Measurements from ENCODE around the gene ARID1B. TPM values are rescaled to one million over a fixed set of nuclear protein-coding genes. Genes with fewer than 3 reads are reported as not detected.

ARID1B gene
- total RNA-seq, 1 donor from 2014 or later = 62.1 TPM

DNA sequence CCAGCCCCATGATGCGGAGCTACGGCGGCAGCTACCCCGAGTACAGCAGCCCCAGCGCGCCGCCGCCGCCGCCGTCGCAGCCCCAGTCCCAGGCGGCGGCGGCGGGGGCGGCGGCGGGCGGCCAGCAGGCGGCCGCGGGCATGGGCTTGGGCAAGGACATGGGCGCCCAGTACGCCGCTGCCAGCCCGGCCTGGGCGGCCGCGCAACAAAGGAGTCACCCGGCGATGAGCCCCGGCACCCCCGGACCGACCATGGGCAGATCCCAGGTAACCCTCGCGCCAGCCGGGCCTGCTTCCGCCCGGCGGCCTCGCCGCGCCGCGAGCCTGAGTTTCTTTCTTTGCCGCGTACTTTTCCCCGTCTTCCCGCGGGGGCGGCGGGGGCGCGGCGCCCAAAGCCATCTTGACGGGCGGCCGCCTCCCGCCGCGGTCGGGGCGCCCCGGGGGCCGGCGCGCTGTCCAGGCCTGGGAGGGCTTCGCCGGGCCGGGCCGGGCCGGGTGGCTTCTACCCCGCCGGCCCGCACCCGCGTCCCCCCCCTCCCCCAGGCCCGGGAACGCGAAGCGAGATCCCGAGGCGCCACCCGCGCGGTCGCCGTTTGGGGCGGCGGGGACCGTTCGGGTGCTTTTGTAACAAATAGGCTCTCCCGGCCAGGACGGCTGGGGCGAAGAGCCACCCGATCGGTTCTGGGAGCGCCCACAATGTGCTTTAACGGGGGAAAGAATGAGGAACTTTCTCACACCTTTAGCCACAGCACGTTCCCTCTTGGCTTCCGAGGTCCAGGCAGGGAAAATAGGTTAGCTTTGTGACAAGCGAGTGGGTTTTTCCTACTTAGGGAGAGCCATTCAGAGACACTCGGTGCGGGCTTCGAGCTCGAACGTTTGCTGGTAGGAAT, 2.3 kb downstream of the ARID1B start:
- H3K9me3 ChIP-seq (ENCODE audit: low read depth) = no peaks in the 10 kb centered on the region
- H3K4me1 Mint-ChIP-seq = peaks cover 60% of the 10 kb centered on the region
- H3K27ac Mint-ChIP-seq = peak overlapping the region; percentile 33
- peaks cover 90% of the 10 kb centered on the region for H3K79me2 ChIP-seq (ENCODE audit: low read depth)
- no peaks in the 10 kb centered on the region for H3K36me3 ChIP-seq
- peaks cover 60% of the 10 kb centered on the region for H3K4me1 ChIP-seq
- peak; percentile 57 for DNase-seq (ENCODE audit: low spot score)
- peaks cover 15% of the 10 kb centered on the region for H3K27me3 Mint-ChIP-seq (ENCODE audit: insufficient read depth, low read depth)
- peak overlapping the region; percentile 92 for H3K4me3 Mint-ChIP-seq
- no peaks in the 10 kb centered on the region for H3K36me3 Mint-ChIP-seq
- no peaks in the 10 kb centered on the region for H3K9me3 Mint-ChIP-seq
- H3K27me3 ChIP-seq = no peaks in the 10 kb centered on the region
- H4K20me1 ChIP-seq (ENCODE audit: low read depth) = peaks cover 65% of the 10 kb centered on the region
- no peak overlapping the region for H2AFZ ChIP-seq (replicated peaks)
- peak overlapping the region; percentile 93 for H3K4me3 ChIP-seq
- H3K27ac ChIP-seq = peak overlapping the region; percentile 77
- peak overlapping the region; percentile 78 for H3K9ac ChIP-seq
- H3F3A ChIP-seq (ENCODE audit: low read depth) = peaks cover 41% of the 10 kb centered on the region
- TF ChIP-seq EZH2phosphoT487 (IDR thresholded peaks at IDR 0.05) (no peak), EZH2 (IDR thresholded peaks at IDR 0.05) (no peak)
- TF ChIP-seq, protein P1, sequence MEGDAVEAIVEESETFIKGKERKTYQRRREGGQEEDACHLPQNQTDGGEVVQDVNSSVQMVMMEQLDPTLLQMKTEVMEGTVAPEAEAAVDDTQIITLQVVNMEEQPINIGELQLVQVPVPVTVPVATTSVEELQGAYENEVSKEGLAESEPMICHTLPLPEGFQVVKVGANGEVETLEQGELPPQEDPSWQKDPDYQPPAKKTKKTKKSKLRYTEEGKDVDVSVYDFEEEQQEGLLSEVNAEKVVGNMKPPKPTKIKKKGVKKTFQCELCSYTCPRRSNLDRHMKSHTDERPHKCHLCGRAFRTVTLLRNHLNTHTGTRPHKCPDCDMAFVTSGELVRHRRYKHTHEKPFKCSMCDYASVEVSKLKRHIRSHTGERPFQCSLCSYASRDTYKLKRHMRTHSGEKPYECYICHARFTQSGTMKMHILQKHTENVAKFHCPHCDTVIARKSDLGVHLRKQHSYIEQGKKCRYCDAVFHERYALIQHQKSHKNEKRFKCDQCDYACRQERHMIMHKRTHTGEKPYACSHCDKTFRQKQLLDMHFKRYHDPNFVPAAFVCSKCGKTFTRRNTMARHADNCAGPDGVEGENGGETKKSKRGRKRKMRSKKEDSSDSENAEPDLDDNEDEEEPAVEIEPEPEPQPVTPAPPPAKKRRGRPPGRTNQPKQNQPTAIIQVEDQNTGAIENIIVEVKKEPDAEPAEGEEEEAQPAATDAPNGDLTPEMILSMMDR (IDR thresholded peaks at IDR 0.05) = no peak
- H3K4me2 ChIP-seq = peak overlapping the region; percentile 84

DNA sequence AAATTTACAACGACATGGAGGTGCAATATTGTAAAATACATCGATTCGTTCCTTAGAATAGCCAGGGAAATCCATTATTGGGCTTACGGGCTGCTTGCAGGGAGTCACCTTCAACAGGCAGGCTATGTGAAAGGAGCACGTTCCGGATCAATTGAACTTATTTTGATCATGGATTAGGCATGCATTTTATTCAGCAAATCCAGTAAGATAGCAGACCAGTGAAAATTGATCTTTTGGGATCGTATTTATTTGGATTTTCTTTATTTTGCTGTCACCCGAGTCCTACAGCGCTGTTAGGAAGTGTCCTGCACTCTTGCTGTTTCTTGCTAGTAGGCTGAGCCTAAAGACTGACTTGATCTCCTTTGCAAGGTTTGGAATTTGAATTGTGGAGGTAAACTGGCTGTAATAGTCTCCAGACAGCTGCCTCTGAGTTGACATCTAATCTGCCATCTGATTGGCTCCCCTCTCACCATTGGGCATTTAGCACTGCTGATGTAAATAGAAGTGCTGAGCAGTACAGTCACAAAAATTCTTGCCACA, 3.0 kb downstream of the ARID1B start:
- peaks cover 34% of the 10 kb centered on the region for H3F3A ChIP-seq (ENCODE audit: low read depth)
- peak overlapping the region; percentile 76 for H3K27ac ChIP-seq
- H4K20me1 ChIP-seq (ENCODE audit: low read depth) = peaks cover 65% of the 10 kb centered on the region
- no peaks in the 10 kb centered on the region for H3K36me3 ChIP-seq
- TF ChIP-seq EZH2 (IDR thresholded peaks at IDR 0.05) (no peak), EZH2phosphoT487 (IDR thresholded peaks at IDR 0.05) (no peak)
- TF ChIP-seq, protein P1 (IDR thresholded peaks at IDR 0.05) = no peak
- Mint-ChIP-seq H3K4me1 (peaks cover 53% of the 10 kb centered on the region), H3K4me3 (peak overlapping the region; percentile 92), H3K27me3 (ENCODE audit: insufficient read depth, low read depth) (peaks cover 9% of the 10 kb centered on the region), H3K9me3 (no peaks in the 10 kb centered on the region), H3K27ac (peak overlapping the region; percentile 33), H3K36me3 (no peaks in the 10 kb centered on the region)
- H2AFZ ChIP-seq (replicated peaks) = no peak overlapping the region
- H3K79me2 ChIP-seq (ENCODE audit: low read depth) = peaks cover 96% of the 10 kb centered on the region
- H3K9ac ChIP-seq = peak overlapping the region; percentile 68
- peaks cover 54% of the 10 kb centered on the region for H3K4me1 ChIP-seq
- H3K4me3 ChIP-seq = peak overlapping the region; percentile 93
- H3K4me2 ChIP-seq = peak overlapping the region; percentile 84
- H3K9me3 ChIP-seq (ENCODE audit: low read depth) = no peaks in the 10 kb centered on the region
- no peaks in the 10 kb centered on the region for H3K27me3 ChIP-seq
- peak; percentile 80 for DNase-seq (ENCODE audit: low spot score)

DNA sequence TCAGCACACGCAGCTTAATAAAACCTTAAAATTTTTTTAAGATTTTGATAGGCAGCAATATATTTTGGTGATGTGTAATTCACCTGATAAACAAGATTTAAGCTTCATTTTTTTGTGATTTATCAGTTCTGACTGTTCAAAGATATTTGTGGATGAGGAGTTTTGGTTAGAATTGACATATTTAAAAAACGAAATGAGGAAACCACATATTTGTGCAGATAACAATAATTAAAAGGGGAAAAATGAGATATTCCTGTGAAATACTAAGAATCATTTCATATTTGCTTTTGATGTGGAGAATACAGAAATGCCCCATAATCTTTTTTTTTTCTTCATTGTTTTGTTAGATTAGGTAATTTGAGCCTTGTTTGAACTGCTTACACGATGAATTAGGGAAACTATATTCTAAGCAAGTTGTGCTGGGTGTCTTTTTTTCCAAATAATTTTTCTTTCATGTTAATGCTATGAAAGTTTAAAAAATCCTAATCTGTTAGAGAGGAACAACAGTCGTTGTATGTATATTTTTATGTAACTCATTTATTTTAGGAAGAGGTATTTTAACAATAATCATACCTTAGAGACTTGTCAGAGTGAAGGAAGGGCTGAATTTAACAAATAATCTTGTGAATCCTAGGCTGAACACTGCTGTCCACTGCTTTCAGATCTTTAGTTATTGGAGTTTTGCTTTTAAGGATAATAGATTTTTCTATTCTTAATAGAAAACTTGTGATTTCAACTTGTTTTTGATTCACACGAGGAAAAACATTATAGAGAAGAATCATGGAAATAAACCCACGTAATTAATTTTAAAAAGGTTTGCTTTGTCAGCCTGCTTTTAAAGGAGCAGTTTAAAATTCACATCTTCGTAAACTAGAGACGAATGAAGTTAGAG, 4.0 kb downstream of the ARID1B start:
- H3K27me3 Mint-ChIP-seq (ENCODE audit: insufficient read depth, low read depth) = peaks cover 11% of the 10 kb centered on the region
- H3K9me3 ChIP-seq (ENCODE audit: low read depth) = no peaks in the 10 kb centered on the region
- H3K79me2 ChIP-seq (ENCODE audit: low read depth) = peaks cover 96% of the 10 kb centered on the region
- no peaks in the 10 kb centered on the region for H3K36me3 ChIP-seq
- peaks cover 66% of the 10 kb centered on the region for H4K20me1 ChIP-seq (ENCODE audit: low read depth)
- DNase-seq (ENCODE audit: low spot score) = no peak
- H2AFZ ChIP-seq (replicated peaks) = no peak overlapping the region
- H3K27ac ChIP-seq = no peak overlapping the region
- peaks cover 25% of the 10 kb centered on the region for H3F3A ChIP-seq (ENCODE audit: low read depth)
- H3K27me3 ChIP-seq = no peaks in the 10 kb centered on the region
- H3K4me1 Mint-ChIP-seq = peaks cover 49% of the 10 kb centered on the region
- TF ChIP-seq, protein P1 (IDR thresholded peaks at IDR 0.05) = no peak
- TF ChIP-seq EZH2phosphoT487 (IDR thresholded peaks at IDR 0.05) = no peak
- H3K4me2 ChIP-seq = peak overlapping the region; percentile 84
- H3K4me3 Mint-ChIP-seq = peak overlapping the region; percentile 92
- no peak overlapping the region for H3K9ac ChIP-seq
- H3K4me1 ChIP-seq = peaks cover 45% of the 10 kb centered on the region
- H3K36me3 Mint-ChIP-seq = peaks cover 2% of the 10 kb centered on the region
- H3K4me3 ChIP-seq = peak overlapping the region; percentile 93
- H3K27ac Mint-ChIP-seq = no peak overlapping the region
- no peaks in the 10 kb centered on the region for H3K9me3 Mint-ChIP-seq

All from neural progenitor cell (in vitro differentiated cells).